MM.1S (cell line): ENCODE results near the gene TRIM29.

Experiments
- DNase-seq: peaks from one replicate; pipeline ENCODE4 v3.0.0-alpha.2; 2015
- H2AFZ ChIP-seq: fragments of 300-600 bp; sonication (generic); 2 replicates; pipeline ENCODE4 v1.6.0; 2016; ENCODE audit warnings: antibody characterized with exemption, low read length
- H3F3A ChIP-seq: fragments of 300-600 bp; sonication (generic); 2 replicates; pipeline ENCODE4 v1.6.1; 2016; ENCODE audit warnings: mild to moderate bottlenecking, antibody characterized with exemption, low read length, moderate library complexity, mixed read lengths; ENCODE audit not compliant: insufficient read depth
- H3K27ac ChIP-seq: fragments of 300-600 bp; sonication (generic); 2 replicates; pipeline ENCODE4 v1.5.1; 2016; ENCODE audit warnings: mild to moderate bottlenecking, low read length
- H3K27me3 ChIP-seq: fragments of 300-600 bp; sonication (generic); replicated peaks from 2 replicates; pipeline ENCODE4 v1.6.0; 2016; ENCODE audit warnings: low read length; ENCODE audit not compliant: insufficient read depth
- H3K36me3 ChIP-seq: fragments of 300-600 bp; sonication (generic); replicated peaks from 2 replicates; pipeline ENCODE4 v1.6.1; 2016; ENCODE audit warnings: mild to moderate bottlenecking, low read length, mixed read lengths; ENCODE audit not compliant: insufficient read depth
- H3K4me1 ChIP-seq: fragments of 300-600 bp; sonication (generic); 2 replicates; pipeline ENCODE4 v1.6.1; 2016; ENCODE audit warnings: low read length, mixed read lengths
- H3K4me2 ChIP-seq: fragments of 300-600 bp; sonication (generic); 2 replicates; pipeline ENCODE4 v1.6.0; 2016; ENCODE audit warnings: low read depth, low read length
- H3K4me3 ChIP-seq: fragments of 300-600 bp; sonication (generic); 2 replicates; pipeline ENCODE4 v1.5.1; 2016; ENCODE audit warnings: low read length, mixed read lengths
- H3K79me2 ChIP-seq: fragments of 300-600 bp; sonication (generic); 2 replicates; pipeline ENCODE4 v1.6.1; 2016; ENCODE audit warnings: mixed run types, low read length, mixed read lengths
- H3K9ac ChIP-seq: fragments of 300-600 bp; sonication (generic); 2 replicates; pipeline ENCODE4 v1.6.1; 2016; ENCODE audit warnings: low read length, mixed read lengths
- H3K9me2 ChIP-seq: fragments of 300-600 bp; sonication (generic); replicated peaks from 2 replicates; pipeline ENCODE4 v1.6.1; 2016; ENCODE audit warnings: mild to moderate bottlenecking, low read length, mixed read lengths; ENCODE audit not compliant: insufficient read depth
- H3K9me3 ChIP-seq: fragments of 300-600 bp; sonication (generic); replicated peaks from 2 replicates; pipeline ENCODE4 v1.6.1; 2016; ENCODE audit warnings: mild to moderate bottlenecking, low read length, mixed read lengths; ENCODE audit not compliant: insufficient read depth
- H4K20me1 ChIP-seq: fragments of 300-600 bp; sonication (generic); 2 replicates; pipeline ENCODE4 v1.6.1; 2016; ENCODE audit warnings: mild to moderate bottlenecking, low read length, moderate library complexity, mixed read lengths; ENCODE audit not compliant: insufficient read depth
- EZH2 ChIP-seq: fragments of 300-600 bp; sonication (generic); optimal IDR thresholded peaks from 2 replicates; pipeline ENCODE3; 2017; ENCODE audit warnings: low read depth, mild to moderate bottlenecking, antibody characterized with exemption, low read length, mixed read lengths
- EZH2phosphoT487 ChIP-seq: fragments of 300-600 bp; sonication (generic); IDR thresholded peaks from 2 replicates; pipeline ENCODE4 v1.6.1; 2018; ENCODE audit warnings: antibody characterized with exemption, low read length
- TF ChIP-seq, protein P1 (sequence below): fragments of 300-600 bp; sonication (generic); IDR thresholded peaks from 2 replicates; pipeline ENCODE4 v1.5.1; 2016; ENCODE audit warnings: antibody characterized with exemption, low read length, mixed read lengths

TRIM29 gene

GRCh38 chr11:120178561-120179056 lies 40.7 kb upstream of the TRIM29 start:
- H3K4me3 ChIP-seq: no peak overlapping the region
- no peak overlapping the region for H3K9ac ChIP-seq
- H3K27me3 ChIP-seq: peaks cover 14% of the 10 kb centered on the region; the same call in 1 of the 2 replicates
- no peaks in the 10 kb centered on the region for H3K79me2 ChIP-seq
- H3K27ac ChIP-seq: no peak overlapping the region
- H4K20me1 ChIP-seq: no peaks in the 10 kb centered on the region
- H3K4me1 ChIP-seq: no peaks in the 10 kb centered on the region
- H3K9me3 ChIP-seq: no peaks in the 10 kb centered on the region
- H3K9me2 ChIP-seq: no peaks in the 10 kb centered on the region
- no peak overlapping the region for H3K4me2 ChIP-seq
- TF ChIP-seq, protein P1, sequence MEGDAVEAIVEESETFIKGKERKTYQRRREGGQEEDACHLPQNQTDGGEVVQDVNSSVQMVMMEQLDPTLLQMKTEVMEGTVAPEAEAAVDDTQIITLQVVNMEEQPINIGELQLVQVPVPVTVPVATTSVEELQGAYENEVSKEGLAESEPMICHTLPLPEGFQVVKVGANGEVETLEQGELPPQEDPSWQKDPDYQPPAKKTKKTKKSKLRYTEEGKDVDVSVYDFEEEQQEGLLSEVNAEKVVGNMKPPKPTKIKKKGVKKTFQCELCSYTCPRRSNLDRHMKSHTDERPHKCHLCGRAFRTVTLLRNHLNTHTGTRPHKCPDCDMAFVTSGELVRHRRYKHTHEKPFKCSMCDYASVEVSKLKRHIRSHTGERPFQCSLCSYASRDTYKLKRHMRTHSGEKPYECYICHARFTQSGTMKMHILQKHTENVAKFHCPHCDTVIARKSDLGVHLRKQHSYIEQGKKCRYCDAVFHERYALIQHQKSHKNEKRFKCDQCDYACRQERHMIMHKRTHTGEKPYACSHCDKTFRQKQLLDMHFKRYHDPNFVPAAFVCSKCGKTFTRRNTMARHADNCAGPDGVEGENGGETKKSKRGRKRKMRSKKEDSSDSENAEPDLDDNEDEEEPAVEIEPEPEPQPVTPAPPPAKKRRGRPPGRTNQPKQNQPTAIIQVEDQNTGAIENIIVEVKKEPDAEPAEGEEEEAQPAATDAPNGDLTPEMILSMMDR: no peak
- no peak for TF ChIP-seq EZH2phosphoT487
- DNase-seq: no peak
- no peaks in the 10 kb centered on the region for H3F3A ChIP-seq
- H3K36me3 ChIP-seq: no peaks in the 10 kb centered on the region
- H2AFZ ChIP-seq: no peak overlapping the region

GRCh38 chr11:120174866-120175265 lies 37.0 kb upstream of the TRIM29 start:
- no peak overlapping the region for H3K9ac ChIP-seq
- no peak overlapping the region for H3K4me3 ChIP-seq
- no peaks in the 10 kb centered on the region for H4K20me1 ChIP-seq
- H3K4me2 ChIP-seq: no peak overlapping the region
- no peaks in the 10 kb centered on the region for H3F3A ChIP-seq
- H3K9me2 ChIP-seq: no peaks in the 10 kb centered on the region
- TF ChIP-seq, protein P1: no peak
- no peak for TF ChIP-seq EZH2phosphoT487
- no peak for TF ChIP-seq EZH2
- no peaks in the 10 kb centered on the region for H3K4me1 ChIP-seq
- no peak for DNase-seq
- no peak overlapping the region for H2AFZ ChIP-seq
- no peaks in the 10 kb centered on the region for H3K36me3 ChIP-seq
- no peaks in the 10 kb centered on the region for H3K9me3 ChIP-seq
- no peaks in the 10 kb centered on the region for H3K79me2 ChIP-seq
- H3K27ac ChIP-seq: no peak overlapping the region
- peaks cover 35% of the 10 kb centered on the region for H3K27me3 ChIP-seq

DNA sequence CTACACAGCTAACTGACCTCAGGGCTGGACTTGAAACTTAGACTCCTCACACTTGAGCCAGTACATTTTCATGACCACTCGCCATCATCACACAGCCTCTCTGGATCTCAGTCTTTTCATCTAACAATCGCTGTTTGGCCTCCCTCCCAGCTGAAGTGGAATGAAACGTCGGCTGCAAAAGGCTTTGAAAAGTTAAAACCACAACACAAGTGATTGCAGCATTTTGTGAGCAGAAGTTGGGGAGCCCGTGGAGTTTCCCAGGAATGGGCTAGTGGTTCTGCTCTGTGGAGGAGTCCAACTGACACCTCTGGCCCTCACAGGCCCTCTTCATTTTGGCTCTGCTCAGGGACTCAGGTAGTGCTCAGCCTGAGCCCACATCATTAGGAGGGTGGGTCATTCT lies 35.9 kb upstream of the TRIM29 start:
- Histone ChIP-seq H3K36me3 (no peaks in the 10 kb centered on the region), H3K4me2 (no peak overlapping the region), H3K27me3 (peaks cover 35% of the 10 kb centered on the region), H3K79me2 (no peaks in the 10 kb centered on the region), H3K9me2 (no peaks in the 10 kb centered on the region), H3K27ac (no peak overlapping the region), H3K9ac (no peak overlapping the region), H4K20me1 (no peaks in the 10 kb centered on the region), H3K4me3 (no peak overlapping the region), H3K4me1 (no peaks in the 10 kb centered on the region), H3K9me3 (no peaks in the 10 kb centered on the region), H2AFZ (no peak overlapping the region), H3F3A (no peaks in the 10 kb centered on the region)
- TF ChIP-seq EZH2: no peak
- TF ChIP-seq, protein P1: no peak
- no peak for TF ChIP-seq EZH2phosphoT487
- no peak for DNase-seq
